Uterus (tissue), 4 donors: Measurements from ENCODE around the gene BAHD1. TPM values are rescaled to one million over a fixed set of nuclear protein-coding genes. Genes with fewer than 3 reads are reported as not detected.

Source experiments
- DNase-seq, 2 donors: peaks; one replicate each; pipeline ENCODE4 v3.0.0-alpha.2; 2019 to 2020
- H3K27ac ChIP-seq, 2 donors: fragments of 200-600 bp; sonication (generic); 1 replicate in 1 of 2; 2 replicates in 1 of 2; pipeline ENCODE4 v1.5.1; 2016 to 2018
- H3K27me3 ChIP-seq, 2 donors: fragments of 200-600 bp; sonication (generic); one replicate each; pipeline ENCODE4 v1.5.1; 2018 to 2019; ENCODE audit warnings: control low read depth in 1 of 2
- H3K36me3 ChIP-seq, 2 donors: fragments of 200-600 bp; sonication (generic); one replicate each; pipeline ENCODE4 v1.5.1; 2019; ENCODE audit warnings: control low read depth in 1 of 2
- H3K4me1 ChIP-seq, 2 donors: fragments of 200-600 bp; sonication (generic); one replicate each; pipeline ENCODE4 v1.5.1; 2018 to 2019; ENCODE audit warnings: control low read depth in 1 of 2
- H3K4me3 ChIP-seq, 2 donors: fragments of 200-600 bp; sonication (generic); 1 replicate in 1 of 2; 2 replicates in 1 of 2; pipeline ENCODE4 v1.5.1; 2018 to 2019; ENCODE audit warnings: mild to moderate bottlenecking in 1 of 2
- H3K9me3 ChIP-seq, 2 donors: fragments of 200-600 bp; sonication (generic); one replicate each; pipeline ENCODE4 v1.5.1; 2019; ENCODE audit warnings: control low read depth in 1 of 2
- CTCF ChIP-seq, 4 experiments: fragments of 200-600 bp in 2 of 4; fragments of 450-650 bp in 2 of 4; sonication (generic) in 2 of 4; IDR thresholded peaks; one replicate each; pipeline ENCODE4 v1.5.1; 2016 to 2019; ENCODE audit warnings: antibody characterized with exemption in 4 of 4, mild to moderate bottlenecking in 2 of 4, moderate library complexity in 1 of 4
- POLR2A ChIP-seq, 2 donors: fragments of 450-650 bp; IDR thresholded peaks; one replicate each; pipeline ENCODE4 v1.6.1; 2016; ENCODE audit warnings: antibody characterized with exemption in 2 of 2, mild to moderate bottlenecking in 1 of 2, moderate library complexity in 1 of 2
- intact Hi-C: fragments of 100-400 bp; cut with DNase I; formaldehyde crosslinking; loops from one replicate; pipeline ENCODE4 v1.15.1; 2023; ENCODE audit warnings: low total_unique reads
- total RNA-seq, 4 donors: library from RNA; depleted of rRNA in 3 of 4; stranded (reverse); fragments of >200 nt in 3 of 4; gene quantifications; one replicate each; pipeline versions ENCODE4 v1.1.0 to v1.2.4, GENCODE V29; 2014 to 2023
- donor health status: DM: yes; HTN: yes; CAD: no.

BAHD1 gene
- total RNA-seq, 4 donors from 2014 or later, result 5.0 to 35.5 (median 10.5) TPM

GRCh38 chr15:40445421-40445922 is 4.7 kb downstream of the BAHD1 start:
- H3K36me3 ChIP-seq, result no peaks in the 10 kb centered on the region
- H3K27ac ChIP-seq, result no peak overlapping the region
- H3K4me1 ChIP-seq, result no peaks in the 10 kb centered on the region
- DNase-seq, result no peak
- intact Hi-C loops, result no loop called here
- no peak for TF ChIP-seq POLR2A (IDR thresholded peaks at IDR 0.05)
- no peak for TF ChIP-seq CTCF (IDR thresholded peaks at IDR 0.05)
- no peaks in the 10 kb centered on the region for H3K27me3 ChIP-seq
- no peak overlapping the region for H3K4me3 ChIP-seq
- H3K9me3 ChIP-seq, result no peaks in the 10 kb centered on the region

- DNase-seq, result no peak
- H3K27me3 ChIP-seq, result no peaks in the 10 kb centered on the region
- H3K9me3 ChIP-seq, result no peaks in the 10 kb centered on the region
- H3K4me3 ChIP-seq, result no peak overlapping the region
- no peak overlapping the region for H3K27ac ChIP-seq
- intact Hi-C loops, result no loop called here
- TF ChIP-seq CTCF (IDR thresholded peaks at IDR 0.05), result no peak
- no peak for TF ChIP-seq POLR2A (IDR thresholded peaks at IDR 0.05)
- no peaks in the 10 kb centered on the region for H3K4me1 ChIP-seq
- H3K36me3 ChIP-seq, result no peaks in the 10 kb centered on the region
Observed at GRCh38 chr15:40446144-40446543, 5.4 kb downstream of the BAHD1 start.

GRCh38 chr15:40448354-40448753 is 7.6 kb downstream of the BAHD1 start:
- intact Hi-C loops, result no loop called here

DNA sequence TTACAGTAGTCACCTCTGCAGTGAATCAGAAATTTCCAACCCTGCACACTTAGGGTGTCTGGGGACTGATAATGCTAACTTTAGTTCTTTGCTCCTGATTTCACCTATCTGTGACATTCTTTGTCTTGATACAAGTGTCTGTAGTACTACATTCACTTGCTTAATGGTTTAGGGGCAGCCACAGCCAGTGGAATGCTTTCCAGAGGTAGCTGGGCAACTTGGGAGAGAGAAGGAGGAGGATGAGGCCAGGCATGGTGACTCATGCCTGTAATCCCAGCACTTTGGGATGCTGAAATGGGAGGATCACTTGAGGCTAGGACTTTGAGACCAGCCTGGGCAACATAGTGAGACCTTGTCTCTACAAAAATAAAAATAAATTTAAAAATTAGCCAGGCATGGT is 8.5 kb downstream of the BAHD1 start:
- Histone ChIP-seq H3K4me3 (no peak overlapping the region), H3K9me3 (no peaks in the 10 kb centered on the region), H3K27ac (no peak overlapping the region), H3K4me1 (peaks cover 0 to 5% of the 10 kb centered on the region in 2 donors), H3K36me3 (no peaks in the 10 kb centered on the region), H3K27me3 (no peaks in the 10 kb centered on the region)
- TF ChIP-seq CTCF (IDR thresholded peaks at IDR 0.05) (no peak), POLR2A (IDR thresholded peaks at IDR 0.05) (no peak)
- no peak for DNase-seq
- intact Hi-C loops, result no loop called here

More at GRCh38 chr15:40448354-40448753, 7.6 kb downstream of the BAHD1 start:
- Histone ChIP-seq H3K36me3 (no peaks in the 10 kb centered on the region), H3K27me3 (no peaks in the 10 kb centered on the region), H3K4me1 (no peaks in the 10 kb centered on the region), H3K27ac (no peak overlapping the region), H3K4me3 (no peak overlapping the region), H3K9me3 (no peaks in the 10 kb centered on the region)
- no peak for DNase-seq
- TF ChIP-seq POLR2A (IDR thresholded peaks at IDR 0.05), result no peak
- no peak for TF ChIP-seq CTCF (IDR thresholded peaks at IDR 0.05)

DNA sequence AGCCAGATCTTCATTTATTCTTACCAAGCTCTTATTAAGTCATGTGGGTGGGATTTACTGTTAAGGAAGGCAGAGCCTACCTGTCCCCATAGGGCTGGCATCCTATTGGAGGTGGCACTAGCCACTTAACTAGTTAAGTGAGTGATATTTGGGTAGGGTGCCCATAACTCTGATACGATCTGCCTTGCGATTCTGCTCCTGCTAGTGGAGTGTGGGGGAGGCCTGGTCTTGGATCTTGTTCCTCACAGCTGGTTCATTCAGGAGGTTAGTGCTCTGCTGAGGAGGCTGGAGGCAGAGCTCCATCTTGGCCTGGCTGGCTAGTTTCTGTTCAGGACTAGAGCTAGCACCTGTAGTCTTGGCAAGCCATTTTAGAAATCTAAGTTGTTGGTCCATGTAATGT is 9.3 kb downstream of the BAHD1 start:
- Histone ChIP-seq H3K27ac (no peak overlapping the region), H3K27me3 (no peaks in the 10 kb centered on the region), H3K4me1 (peaks cover 0 to 5% of the 10 kb centered on the region in 2 donors), H3K4me3 (no peak overlapping the region), H3K9me3 (no peaks in the 10 kb centered on the region), H3K36me3 (no peaks in the 10 kb centered on the region)
- DNase-seq, result no peak
- no peak for TF ChIP-seq CTCF (IDR thresholded peaks at IDR 0.05)
- no peak for TF ChIP-seq POLR2A (IDR thresholded peaks at IDR 0.05)
- intact Hi-C loops, result no loop called here
